Ovary (tissue), 9 donors: Measurements from ENCODE around the gene SNX5. TPM values are rescaled to one million over a fixed set of nuclear protein-coding genes. Genes with fewer than 3 reads are reported as not detected.

ENCODE experiments used
- DNase-seq, 5 donors: peaks; one replicate each; pipeline ENCODE4 v3.0.0-alpha.2; 2019 to 2020
- H3K27ac ChIP-seq, 2 donors: fragments of 200-600 bp; one replicate each; pipeline versions ENCODE4 v1.5.1 to v1.8.0; 2019 to 2022
- H3K27me3 ChIP-seq: fragments of 200-600 bp; one replicate; pipeline ENCODE4 v1.8.0; 2022
- H3K36me3 ChIP-seq: fragments of 200-600 bp; sonication (generic); one replicate; pipeline ENCODE4 v1.5.1; 2019
- H3K4me1 ChIP-seq: one replicate; pipeline ENCODE4 v1.8.1; 2013; ENCODE audit warnings: mild to moderate bottlenecking, moderate library complexity; ENCODE audit not compliant: insufficient read depth
- H3K4me3 ChIP-seq: fragments of 200-600 bp; sonication (generic); one replicate; pipeline ENCODE4 v1.5.1; 2017
- H3K9me3 ChIP-seq, 2 donors: fragments of 200-600 bp in 1 of 2; sonication (generic) in 1 of 2; one replicate each; pipeline versions ENCODE4 v1.5.1 to v1.8.1; 2013 to 2019; ENCODE audit warnings: mild to moderate bottlenecking in 1 of 2, moderate library complexity in 1 of 2
- EP300 ChIP-seq: sonication (generic); formaldehyde crosslinking; IDR thresholded peaks from one replicate; pipeline ENCODE4 v1.6.1; 2017; ENCODE audit warnings: antibody characterized with exemption
- POLR2A ChIP-seq: fragments of 450-650 bp; IDR thresholded peaks from one replicate; pipeline ENCODE4 v1.6.1; 2017; ENCODE audit warnings: antibody characterized with exemption, mild to moderate bottlenecking, moderate library complexity
- WGBS, 3 donors: extraction: QIAGEN DNeasy Blood & Tissue Kit in 1 of 3; methylation state at CpG; one replicate each; pipeline versions ENCODE4 v1.1.5 to v1.1.7; 2013 to 2017; 5-methylcytosine and 5-hydroxymethylcytosine counted together
- intact Hi-C, 4 donors: fragments of 100-400 bp; cut with DNase I; formaldehyde crosslinking; loops; one replicate each; pipeline versions ENCODE4 v1.11.0 to v1.15.1; 2022 to 2023
- polyA plus RNA-seq, 2 donors: library from polyadenylated mRNA; stranded (reverse); fragments of 200-250 nt in 1 of 2; fragments of 350-450 nt in 1 of 2; fragmentation: Illumina TruSeq in 1 of 2; extraction: RNeasy Lipid Tissue Mini Kit (QIAGEN cat#74804) in 1 of 2; gene quantifications; one replicate each; pipeline ENCODE4 v1.2.3, GENCODE V29; 2013 to 2014
- total RNA-seq, 7 donors: library from RNA; depleted of rRNA in 2 of 7; stranded (reverse); fragments of >200 nt in 2 of 7; fragmentation: NEBNext Ultra II Directional in 3 of 7; extraction: Animal tissue kit (Norgen Biotek cat#: 25700) in 3 of 7; gene quantifications; one replicate each; pipeline versions ENCODE4 v1.1.0 to v1.2.4, GENCODE V29; 2016 to 2023
- TF ChIP-seq, protein P1 (sequence below), 3 donors: fragments of 450-650 bp in 2 of 3; fragments of 200-600 bp in 1 of 3; IDR thresholded peaks; one replicate each; pipeline versions ENCODE4 v1.5.1 to v1.8.0; 2016 to 2022; ENCODE audit warnings: antibody characterized with exemption in 3 of 3, mild to moderate bottlenecking in 1 of 3
- donor health status: DM: no; HTN: no; CAD: no; lungs with moderate emphysema.
- donor health status: DM: no; HTN: no; CAD: no.
- donor health status: Bipolar disorder and iron deficiency.
- donor health status: DM: yes; HTN: yes; CAD: no.
- donor health status: DM: no; HTN: no; CAD: no.
- donor health status: DM: yes; HTN: yes; CAD: no.

The SNX5 gene
- total and polyA plus RNA-seq, 9 donors: 74.0 to 143 (median 101) TPM

DNA sequence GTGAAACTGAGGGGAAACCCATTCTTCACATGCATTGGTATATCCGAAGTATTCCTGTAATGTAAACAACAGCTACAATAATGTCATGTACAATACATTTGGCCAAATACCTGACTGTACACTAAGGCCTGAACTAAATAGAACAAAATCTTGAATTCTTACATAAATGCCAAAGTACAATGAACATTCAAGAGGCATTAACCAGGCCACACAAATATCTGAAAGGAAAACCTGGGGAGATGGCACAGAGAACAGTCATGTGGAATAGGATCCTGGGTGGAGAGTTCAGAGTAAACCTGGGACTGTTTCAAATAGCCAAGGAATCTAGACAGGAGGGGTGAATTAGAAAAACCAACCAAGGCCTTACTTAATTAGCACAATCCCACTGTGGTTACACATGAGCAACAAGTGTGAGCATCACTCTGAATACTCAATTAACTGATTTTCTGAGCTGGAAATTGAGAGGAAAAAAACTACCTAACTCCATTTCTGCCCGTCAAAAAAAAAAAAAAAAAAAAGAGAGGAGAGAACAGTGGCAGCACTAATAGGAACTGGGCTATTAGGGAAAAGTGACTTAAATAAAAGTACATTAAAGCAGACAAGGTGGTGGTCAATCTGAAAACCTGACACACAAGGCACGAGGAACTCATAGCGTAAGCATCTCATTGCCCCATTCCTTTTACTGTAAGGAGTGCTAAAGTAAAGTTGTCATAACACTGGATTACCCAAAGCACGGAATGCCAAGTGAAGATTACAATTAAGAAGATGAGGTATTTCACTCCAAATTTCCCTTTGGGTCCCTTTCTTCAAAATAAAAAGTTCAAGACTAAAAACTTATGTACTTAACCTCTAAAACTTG lies 10.9 kb downstream of the SNX5 start:
- 20 to 38% (median 22%) methylated on average over 5 of the region's 5 CpGs for WGBS, 3 donors
- DNase-seq: no peak
- no peaks in the 10 kb centered on the region for H3K27me3 ChIP-seq
- TF ChIP-seq POLR2A (no peak), EP300 (no peak)
- TF ChIP-seq, protein P1, sequence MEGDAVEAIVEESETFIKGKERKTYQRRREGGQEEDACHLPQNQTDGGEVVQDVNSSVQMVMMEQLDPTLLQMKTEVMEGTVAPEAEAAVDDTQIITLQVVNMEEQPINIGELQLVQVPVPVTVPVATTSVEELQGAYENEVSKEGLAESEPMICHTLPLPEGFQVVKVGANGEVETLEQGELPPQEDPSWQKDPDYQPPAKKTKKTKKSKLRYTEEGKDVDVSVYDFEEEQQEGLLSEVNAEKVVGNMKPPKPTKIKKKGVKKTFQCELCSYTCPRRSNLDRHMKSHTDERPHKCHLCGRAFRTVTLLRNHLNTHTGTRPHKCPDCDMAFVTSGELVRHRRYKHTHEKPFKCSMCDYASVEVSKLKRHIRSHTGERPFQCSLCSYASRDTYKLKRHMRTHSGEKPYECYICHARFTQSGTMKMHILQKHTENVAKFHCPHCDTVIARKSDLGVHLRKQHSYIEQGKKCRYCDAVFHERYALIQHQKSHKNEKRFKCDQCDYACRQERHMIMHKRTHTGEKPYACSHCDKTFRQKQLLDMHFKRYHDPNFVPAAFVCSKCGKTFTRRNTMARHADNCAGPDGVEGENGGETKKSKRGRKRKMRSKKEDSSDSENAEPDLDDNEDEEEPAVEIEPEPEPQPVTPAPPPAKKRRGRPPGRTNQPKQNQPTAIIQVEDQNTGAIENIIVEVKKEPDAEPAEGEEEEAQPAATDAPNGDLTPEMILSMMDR (IDR thresholded peaks at IDR 0.05): no peak
- intact Hi-C loops: no loop called here
- peak overlapping the region in 1 of 2 donors; percentile 64 for H3K27ac ChIP-seq
- H3K4me3 ChIP-seq: no peak overlapping the region
- H3K4me1 ChIP-seq: peaks cover 28% of the 10 kb centered on the region
- H3K9me3 ChIP-seq: no peaks in the 10 kb centered on the region
- H3K36me3 ChIP-seq: no peaks in the 10 kb centered on the region

DNA sequence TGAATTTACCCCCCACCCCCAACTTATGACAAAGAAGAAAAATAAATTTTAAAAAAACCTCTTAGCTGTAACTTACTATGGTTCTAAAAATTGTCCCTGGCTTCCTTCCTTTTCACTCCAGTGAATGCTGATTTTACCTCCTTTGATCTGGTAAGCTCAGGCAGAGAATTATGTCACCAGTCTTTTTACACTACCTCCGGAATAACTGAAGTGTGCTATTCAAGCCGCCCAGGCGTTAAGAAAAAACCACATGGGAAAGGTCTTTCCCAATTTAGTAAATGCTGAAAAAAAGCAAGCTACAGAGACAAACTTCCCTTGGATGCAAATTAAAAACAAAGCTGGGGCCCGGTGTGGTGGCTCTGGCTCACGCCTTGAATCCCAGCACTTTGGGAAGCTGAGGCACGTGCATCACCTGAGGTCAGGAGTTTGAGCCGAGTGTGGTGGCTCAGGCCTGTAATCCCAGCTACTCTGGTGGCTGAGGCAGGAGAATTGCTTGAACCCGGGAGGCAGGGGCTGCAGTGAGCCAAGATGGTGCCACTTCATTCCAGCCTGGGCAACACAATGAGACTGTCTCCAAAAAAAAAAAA lies 12.4 kb downstream of the SNX5 start:
- no peaks in the 10 kb centered on the region for H3K36me3 ChIP-seq
- intact Hi-C loops: no loop called here

GRCh38 chr20:17955302-17955701 lies 13.3 kb downstream of the SNX5 start:
- Histone ChIP-seq H3K9me3 (no peaks in the 10 kb centered on the region), H3K4me1 (peaks cover 19% of the 10 kb centered on the region), H3K27ac (no peak overlapping the region), H3K4me3 (no peak overlapping the region), H3K27me3 (no peaks in the 10 kb centered on the region), H3K36me3 (no peaks in the 10 kb centered on the region)
- DNase-seq: no peak
- TF ChIP-seq EP300 (no peak), POLR2A (no peak)
- TF ChIP-seq, protein P1 (IDR thresholded peaks at IDR 0.05): no peak
- WGBS, 3 donors: 47 to 66% (median 54%) methylated on average over 3 of the region's 3 CpGs
- intact Hi-C loops: no loop called here

More for the DNA sequence above, 12.4 kb downstream of the SNX5 start:
- H3K27me3 ChIP-seq: no peaks in the 10 kb centered on the region
- H3K4me3 ChIP-seq: no peak overlapping the region
- H3K9me3 ChIP-seq: no peaks in the 10 kb centered on the region
- DNase-seq: no peak
- H3K27ac ChIP-seq: no peak overlapping the region
- no peak for TF ChIP-seq EP300
- no peak for TF ChIP-seq POLR2A
- TF ChIP-seq, protein P1 (IDR thresholded peaks at IDR 0.05): no peak
- H3K4me1 ChIP-seq: peaks cover 23% of the 10 kb centered on the region
- 83 to 84% (median 84%) methylated on average over 8 of the region's 8 CpGs for WGBS, 3 donors

DNA sequence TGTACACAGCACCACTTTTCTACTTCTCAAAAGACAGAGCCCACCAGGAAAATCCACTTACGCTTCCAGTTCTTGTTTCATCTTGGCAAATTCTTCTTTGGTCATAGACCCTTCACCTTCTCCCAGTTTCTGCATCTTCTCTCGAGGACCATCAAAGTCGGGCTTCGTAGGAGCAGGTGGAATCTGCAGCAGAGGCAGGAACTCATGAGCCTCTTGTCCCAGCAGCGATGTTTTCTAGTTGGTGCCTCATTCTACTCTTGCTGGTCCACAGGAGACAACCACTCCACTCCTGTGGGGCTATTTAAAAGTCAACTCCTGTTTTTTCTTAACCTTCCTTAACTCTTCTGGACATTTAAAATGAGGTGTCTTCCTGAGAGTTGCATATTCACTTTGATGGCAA lies 14.7 kb downstream of the SNX5 start:
- Histone ChIP-seq H3K4me3 (no peak overlapping the region), H3K9me3 (no peaks in the 10 kb centered on the region), H3K27ac (no peak overlapping the region), H3K4me1 (peaks cover 15% of the 10 kb centered on the region), H3K27me3 (no peaks in the 10 kb centered on the region), H3K36me3 (no peaks in the 10 kb centered on the region)
- WGBS, 3 donors: 95 to 97% (median 96%) methylated on average over 5 of the region's 5 CpGs
- intact Hi-C loops: no loop called here
- no peak for DNase-seq
- TF ChIP-seq, protein P1 (IDR thresholded peaks at IDR 0.05): no peak
- TF ChIP-seq EP300 (no peak), POLR2A (no peak)
